ENCODE data around the gene MAGI2.
"Not testable (repeated sequence)": the region's sequence is repeated elsewhere in the genome, so short reads cannot be mapped to it uniquely, and the experiment has no call there.

The MAGI2 gene

DNA sequence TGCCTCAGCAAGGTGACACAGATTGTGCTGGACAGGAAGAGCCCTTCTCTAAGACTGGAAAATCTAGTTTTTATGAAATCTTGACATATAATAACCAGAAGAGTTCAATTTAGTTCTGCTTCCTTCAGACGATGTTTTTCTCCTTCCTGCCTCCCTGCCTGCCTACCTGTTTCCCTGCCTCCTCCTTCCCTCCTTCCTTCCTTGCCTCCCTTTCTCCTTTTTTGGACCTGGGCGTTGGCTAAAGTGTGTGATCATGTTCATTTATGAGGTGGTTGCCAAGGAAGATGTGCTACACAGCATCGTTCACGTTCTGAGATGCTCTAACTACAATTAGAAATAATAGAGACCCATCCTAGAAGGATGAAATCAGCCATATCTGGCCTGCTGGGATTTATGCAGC, 1430.3 kb downstream of the MAGI2 start:
- H3K4me3 ChIP-seq (ENCODE audit: low read depth, low read length), result no peak overlapping the region

DNA sequence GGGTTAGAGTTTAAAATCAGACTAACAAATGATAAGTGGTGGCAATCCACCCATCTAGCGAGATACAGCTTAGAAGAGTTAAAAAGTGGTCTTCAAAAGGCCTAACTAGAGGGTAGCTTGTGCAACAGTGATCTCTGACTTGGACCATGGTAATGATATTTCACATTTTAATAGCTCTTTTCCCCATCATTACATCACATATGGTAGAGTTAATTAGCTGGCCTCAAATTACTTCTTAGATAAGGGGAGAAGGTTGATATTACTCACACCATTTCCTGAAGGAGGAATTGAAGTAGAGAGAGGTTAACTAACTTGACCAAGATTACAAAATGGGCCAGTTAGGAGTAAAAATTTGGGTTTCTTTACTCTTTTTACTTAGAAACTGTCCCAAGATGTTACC, 1431.3 kb downstream of the MAGI2 start:
- H3K4me3 ChIP-seq (ENCODE audit: low read depth, low read length), result no peak overlapping the region

DNA sequence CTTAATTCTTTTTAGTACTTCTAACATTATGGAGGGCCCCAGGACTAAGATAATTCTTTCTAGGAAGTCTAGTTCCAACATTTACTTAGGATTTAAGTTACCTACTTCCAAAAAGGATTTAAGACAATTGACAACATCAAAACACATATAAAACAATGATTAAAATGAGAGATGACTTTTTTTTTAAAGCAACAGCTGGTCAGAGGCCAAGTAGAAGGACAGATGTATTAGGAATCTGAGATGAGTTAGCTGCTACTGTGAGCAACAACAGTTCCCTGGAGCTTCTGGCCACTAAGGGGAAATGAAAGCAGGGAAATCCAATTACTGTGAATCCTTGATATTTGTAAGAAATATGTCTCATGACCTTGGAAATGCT, 1432.6 kb downstream of the MAGI2 start:
- H3K4me3 ChIP-seq (ENCODE audit: low read depth, low read length), result no peak overlapping the region

DNA sequence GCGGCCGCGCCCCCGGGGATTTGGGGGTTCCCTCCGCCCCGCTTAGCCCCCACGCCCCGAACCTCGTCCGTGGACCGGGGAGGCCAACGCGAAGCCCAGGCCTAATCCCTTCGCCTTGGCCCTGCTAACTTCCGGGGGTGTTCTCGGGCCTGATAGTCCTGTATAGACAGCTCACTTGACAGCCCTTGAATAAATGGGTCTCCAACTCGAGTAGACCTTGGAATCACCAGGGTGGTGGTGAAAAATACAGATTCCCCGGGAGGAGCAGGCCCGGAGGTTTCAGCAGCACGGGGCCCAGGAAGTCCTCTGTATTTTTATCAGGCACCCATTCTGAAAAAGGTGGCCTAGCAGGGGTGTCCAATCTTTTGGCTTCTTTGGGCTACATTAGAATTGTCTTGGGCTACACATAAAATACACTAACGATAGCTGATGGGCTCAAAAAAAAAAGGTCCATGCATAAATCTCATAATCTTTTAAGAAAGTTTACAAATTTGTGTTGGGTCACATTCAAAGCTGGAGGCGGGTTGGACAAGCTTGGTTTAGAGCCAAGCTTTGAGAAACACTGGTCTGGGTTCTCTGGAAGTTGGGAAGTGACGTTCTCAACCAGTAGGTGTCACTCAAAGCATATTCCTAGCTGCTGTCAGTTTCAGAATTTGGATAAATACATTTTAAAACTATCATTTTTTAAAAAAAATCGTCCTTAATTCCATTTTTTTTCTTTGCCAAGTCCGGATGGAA, 1433.2 kb downstream of the MAGI2 start:
- peak overlapping the region; percentile 13 for H3K4me3 ChIP-seq (ENCODE audit: low read depth, low read length)

DNA sequence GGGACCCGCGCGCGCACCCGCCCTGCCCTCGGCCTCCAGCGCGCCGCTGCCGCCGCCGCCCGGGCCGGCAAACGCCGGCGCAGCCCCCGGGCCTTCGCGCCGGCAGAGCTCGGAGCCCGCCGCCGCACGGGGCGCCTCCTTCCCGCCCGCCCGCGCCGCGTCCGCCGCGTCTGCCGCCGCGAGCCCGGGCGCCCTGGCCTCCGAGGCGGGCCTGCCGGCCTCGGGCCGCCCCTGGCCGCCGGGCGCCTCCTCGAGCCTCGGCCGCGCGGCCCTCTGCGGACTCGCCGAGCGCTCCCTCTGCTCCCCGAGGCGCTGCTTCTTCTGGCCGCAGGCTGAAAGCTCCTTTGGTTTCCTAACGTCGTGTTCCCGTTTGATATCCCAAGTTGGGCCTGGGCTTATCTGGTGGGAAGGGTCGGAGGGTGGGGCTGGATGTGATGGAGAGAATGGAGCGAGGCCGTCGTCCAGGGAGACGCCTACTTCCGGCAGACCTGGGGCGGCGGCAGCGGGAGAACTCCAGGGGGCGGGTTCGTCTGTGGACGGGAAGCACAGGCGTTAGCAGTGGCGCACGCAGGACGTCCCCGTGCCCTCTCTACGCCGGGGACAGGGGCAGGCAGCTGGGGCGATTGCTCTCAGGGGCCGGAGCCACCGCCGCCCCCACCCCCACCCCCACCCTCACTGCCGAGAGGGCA, 1433.9 kb downstream of the MAGI2 start:
- H3K4me3 ChIP-seq (ENCODE audit: low read depth, low read length), result peak overlapping the region; percentile 40

DNA sequence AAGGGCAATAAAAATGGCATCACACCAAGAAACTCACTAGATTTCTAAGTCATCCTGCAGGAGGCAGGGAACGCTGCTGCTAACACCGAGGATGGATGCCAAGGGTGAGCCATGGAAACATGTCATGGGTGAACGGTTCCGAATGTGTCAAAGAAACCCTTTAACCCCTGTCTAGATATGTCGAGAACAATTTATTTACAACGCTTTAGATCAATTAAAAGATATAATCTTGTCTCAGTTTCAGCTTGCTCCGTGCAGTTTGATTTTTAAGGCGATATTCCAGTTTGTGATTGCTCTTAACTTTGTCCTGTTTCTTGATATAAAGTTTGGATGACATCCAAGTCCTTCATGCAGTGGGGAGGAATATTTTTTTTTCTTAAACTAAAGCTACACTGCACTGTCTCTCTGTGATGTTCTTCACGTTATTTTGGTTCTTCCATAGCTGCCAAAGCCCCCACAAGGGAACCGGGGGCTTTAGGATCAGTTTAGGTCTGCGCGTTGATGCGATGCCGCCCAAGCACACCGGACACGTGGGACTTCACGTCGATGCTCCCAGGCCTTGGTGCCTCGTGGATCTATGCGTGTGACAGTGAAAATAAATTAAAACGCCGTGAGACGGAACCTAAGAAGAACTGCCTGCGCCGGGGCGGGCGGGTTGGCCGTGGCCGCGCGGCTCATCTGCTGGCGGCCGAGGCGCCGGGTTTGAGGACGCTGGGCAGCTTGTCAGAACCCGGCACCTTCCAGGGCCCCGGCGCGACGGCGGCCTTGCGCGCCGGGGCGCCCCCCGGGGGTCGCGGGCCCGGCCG, 1434.6 kb downstream of the MAGI2 start:
- H3K4me3 ChIP-seq (ENCODE audit: low read depth, low read length), result peak overlapping the region; percentile 41

DNA sequence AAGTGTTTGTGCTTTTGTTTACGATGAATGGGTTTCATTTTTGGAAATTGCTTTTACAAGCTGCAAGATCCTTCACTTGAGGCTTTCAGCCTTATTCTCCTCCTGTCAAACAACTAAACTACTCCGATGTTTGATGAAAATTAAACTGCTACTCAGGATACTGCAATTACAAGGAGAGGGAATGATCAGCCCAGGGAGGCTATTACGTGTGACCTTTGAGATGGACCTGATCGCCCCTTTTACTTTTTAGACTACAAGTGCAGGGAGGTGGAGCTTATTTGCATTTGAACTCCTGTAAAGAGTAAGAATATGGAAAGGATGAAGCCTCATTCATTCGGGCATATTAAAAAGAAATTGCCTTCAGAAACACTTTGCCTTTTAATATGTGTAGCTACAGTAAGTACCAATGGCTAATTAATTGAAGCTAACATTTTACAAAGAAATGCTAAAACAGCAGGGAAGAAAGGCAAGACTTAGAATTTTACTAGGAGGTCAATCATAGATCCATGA, 1435.8 kb downstream of the MAGI2 start:
- H3K4me3 ChIP-seq (ENCODE audit: low read depth, low read length), result no peak overlapping the region

DNA sequence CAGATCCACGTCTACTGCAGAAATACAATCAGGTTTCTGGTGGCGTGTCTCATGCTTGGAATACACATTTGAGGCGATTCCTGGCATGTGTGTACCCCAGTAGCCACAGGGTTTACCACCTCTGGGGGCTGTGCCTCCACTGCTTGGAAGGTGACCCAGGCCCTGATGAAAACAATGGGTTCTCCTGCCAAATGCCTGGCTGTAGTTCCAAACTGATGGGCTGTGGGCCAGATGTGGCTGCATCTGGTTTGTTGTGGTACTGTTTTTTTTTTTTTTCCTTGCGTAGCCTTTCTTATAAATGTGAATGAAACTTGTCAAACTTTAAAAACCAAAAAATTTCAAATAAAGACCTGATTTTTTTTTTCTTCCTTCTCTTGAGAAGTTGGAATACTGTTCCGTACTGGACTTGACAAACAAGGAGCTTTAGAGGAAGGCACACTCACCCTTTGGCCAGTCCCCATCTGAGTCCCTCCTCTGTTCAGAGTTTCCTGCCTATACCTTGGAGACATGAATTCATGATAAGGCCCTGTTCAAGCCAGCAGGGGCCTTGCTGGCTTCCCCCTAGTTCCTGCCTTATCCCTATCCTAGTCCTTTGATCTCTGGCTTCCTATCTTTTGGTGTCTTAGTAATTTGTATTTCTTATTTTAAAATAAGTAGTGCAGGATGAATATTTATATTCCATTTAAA, 1437.8 kb downstream of the MAGI2 start:
- H3K4me3 ChIP-seq (ENCODE audit: low read depth, low read length), result no peak overlapping the region

DNA sequence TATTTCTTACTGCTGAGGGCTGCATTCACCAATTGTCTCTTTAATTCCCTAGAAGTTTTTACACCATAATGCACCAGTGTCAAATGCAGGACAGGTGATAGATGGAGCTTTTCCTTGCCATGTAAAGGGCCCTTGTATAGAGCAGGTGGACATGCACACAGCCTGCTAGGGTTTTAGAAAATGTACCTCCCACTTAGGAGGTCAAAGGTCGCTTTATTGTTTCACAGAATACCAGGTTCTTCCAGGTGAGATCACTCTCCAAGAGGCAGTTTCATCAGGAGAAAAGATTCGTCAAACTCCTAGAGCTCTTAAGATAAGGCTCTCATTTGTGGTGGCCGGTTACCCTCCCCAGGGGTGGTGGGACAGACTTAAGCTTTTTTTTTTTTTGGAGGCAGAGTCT, 1439.1 kb downstream of the MAGI2 start:
- H3K4me3 ChIP-seq (ENCODE audit: low read depth, low read length), result no peak overlapping the region

DNA sequence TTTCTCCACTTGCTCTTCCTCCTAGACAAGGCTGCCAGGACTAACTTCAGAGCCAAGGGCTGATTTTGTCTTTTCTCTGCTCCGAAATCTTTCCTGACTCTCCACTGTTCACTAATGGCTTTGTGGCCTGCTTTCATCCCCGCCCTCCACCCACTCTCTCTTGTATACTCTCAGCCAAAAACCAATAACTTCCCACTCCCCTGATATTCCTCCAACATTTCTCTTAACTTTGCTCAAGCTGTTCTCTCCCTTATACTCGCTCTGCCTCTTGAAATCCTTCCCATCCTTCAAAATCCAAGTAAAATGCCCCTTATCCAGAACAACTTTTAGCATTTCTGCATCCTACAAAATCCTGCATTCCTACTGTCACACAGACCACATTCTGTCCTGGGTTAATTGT, 1440.1 kb downstream of the MAGI2 start:
- H3K4me3 ChIP-seq (ENCODE audit: low read depth, low read length), result no peak overlapping the region

DNA sequence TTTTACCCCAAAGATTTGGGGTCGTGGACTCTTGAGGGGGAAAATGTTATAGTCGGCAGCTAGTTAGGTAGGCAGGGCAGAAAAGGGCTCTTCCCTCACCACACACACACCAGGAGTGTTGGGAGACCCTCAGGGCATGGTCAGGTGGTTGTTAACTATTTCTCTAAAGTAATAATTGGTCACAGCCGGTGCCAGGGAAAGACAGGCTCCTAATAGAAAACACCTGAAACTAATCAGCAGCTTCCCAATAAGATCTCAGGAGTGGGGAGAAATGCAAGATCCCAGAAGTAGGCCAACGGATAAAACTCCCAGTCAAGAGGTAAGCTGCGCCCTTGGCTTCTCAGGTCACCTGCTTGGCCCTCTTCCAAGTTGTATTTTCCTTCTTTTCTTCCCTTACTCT, 1441.8 kb downstream of the MAGI2 start:
- no peak overlapping the region for H3K4me3 ChIP-seq (ENCODE audit: low read depth, low read length)

DNA sequence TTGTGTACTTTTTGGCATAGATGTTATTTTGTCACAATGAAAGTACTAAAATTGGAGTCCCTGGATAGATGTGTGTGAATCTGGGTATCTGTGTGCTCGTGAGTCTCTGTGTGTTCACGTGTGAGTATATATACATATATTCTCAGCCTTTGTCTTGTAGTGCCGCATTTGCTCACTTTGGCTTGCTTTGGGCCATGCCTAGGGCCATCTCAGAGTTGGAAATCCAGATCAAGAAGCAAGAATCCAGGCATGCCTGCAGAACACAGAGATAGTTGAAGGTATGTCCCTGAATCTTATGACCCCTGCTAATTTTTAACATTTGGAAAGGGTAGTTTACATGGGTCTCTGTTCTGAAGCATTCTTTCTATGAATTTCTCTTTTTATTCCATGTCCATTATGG, 1446.2 kb downstream of the MAGI2 start:
- H3K4me3 ChIP-seq (ENCODE audit: low read depth, low read length), result no peak overlapping the region

DNA sequence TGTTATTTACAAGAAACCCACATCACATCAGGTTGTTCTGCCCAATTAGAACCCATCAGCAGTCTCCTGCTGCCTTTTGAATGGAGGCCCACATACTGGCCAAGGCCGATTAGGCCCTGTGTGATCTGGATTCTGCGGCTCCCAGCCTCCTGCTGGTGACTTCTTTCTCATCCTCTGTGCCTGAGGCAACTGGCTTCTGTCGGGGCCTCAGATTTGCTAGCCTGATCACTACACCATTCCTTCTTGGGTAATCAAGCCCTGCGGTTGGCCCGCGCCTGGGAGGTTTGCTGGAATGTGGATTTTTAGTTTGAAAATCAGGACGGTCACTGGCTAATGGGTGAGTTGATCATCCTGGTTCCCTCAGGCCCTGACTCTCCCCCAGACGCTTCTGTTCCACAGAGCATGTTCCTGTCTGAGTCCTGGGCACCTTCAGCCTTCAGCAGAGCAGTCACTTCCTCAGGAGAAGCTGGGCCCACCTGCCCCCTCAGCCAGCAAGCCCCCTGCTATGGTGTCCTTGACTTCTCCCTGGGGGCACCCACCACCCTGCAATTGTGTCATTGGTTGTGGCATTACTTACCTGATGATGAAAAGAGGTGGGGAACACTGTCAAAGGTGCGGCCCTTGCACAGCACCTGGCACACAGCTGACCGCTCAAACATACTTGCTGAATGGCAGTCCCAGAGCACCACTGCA, 1447.3 kb downstream of the MAGI2 start:
- H3K4me3 ChIP-seq (ENCODE audit: low read depth, low read length), result no peak overlapping the region

DNA sequence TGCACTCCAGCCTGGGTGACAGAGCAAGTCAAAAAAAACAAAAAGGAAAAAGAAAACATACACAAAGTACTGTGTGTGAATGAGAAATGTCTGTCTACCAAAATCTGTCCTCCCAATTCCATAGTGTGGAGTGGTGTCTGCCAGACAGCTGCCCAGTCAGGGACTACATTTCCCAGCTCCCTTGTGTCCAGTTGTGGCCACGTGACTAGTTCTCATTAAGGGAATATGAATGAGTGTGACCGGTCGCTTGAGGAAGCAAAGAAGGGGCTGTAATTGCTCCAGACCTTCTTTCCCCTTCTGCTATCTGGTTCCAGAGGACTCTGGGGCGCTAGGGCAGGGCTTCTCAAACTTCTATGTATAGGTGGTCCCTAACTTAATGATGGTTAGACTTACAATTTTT, 1450.8 kb downstream of the MAGI2 start:
- H3K4me3 ChIP-seq (ENCODE audit: low read depth, low read length), result no peak overlapping the region

DNA sequence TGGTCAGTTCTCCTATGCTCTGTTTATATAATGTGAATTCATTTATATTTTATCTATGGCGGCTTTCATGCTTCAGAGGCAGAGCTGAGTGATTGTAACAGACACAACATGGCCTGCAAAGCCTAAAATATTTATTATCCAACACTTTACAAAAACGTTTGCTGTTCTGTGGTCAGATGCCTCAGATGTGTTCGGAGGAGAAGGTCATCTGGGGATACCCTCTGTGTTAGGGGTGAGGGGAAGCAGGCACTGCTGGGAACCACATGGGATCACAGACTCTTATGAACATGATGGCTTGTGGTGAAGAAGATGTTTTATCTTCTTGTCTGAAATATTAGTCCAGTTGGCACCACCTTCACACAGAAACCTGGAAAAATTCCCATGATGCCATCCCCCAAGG, 1451.4 kb downstream of the MAGI2 start:
- H3K4me3 ChIP-seq (ENCODE audit: low read depth, low read length), result no peak overlapping the region

DNA sequence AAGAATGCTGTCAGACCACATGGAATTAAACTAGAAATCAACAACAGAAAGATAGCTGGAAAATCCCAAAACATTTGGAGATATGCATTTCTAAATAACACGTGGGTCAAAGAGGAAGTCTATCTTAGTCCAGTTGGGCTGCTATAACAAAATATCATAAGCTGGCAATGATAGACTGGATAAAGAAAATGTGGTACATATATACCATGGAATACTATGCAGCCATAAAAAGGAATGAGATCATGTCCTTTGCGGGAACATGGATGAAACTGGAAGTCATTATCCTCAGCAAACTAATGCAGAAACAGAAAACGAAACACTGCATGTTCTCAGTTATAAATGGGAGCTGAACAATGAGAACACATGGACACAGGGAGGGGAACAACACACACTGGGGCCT, 1454.3 kb downstream of the MAGI2 start:
- not testable (repeated sequence) for H3K4me3 ChIP-seq (ENCODE audit: low read depth, low read length)

DNA sequence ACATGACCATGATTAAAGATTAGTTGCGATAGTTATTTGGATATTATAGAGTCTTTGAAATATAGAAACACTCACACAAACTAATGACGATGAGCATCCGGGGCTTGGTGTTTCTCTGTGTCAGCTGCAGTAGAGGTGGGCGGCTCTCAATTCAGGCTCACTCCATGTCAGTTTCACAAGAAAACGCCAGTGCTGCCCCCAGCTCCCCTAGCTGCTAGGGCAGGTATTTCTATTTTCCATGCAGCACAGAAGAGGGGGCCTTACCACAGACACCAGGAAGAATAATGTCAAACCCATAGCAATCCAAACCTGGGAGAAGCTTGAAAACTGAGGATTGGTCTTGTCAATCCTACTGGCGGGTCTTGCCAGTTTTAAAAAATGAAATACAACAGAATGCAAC, 1457.8 kb downstream of the MAGI2 start:
- H3K4me3 ChIP-seq (ENCODE audit: low read depth, low read length), result no peak overlapping the region

DNA sequence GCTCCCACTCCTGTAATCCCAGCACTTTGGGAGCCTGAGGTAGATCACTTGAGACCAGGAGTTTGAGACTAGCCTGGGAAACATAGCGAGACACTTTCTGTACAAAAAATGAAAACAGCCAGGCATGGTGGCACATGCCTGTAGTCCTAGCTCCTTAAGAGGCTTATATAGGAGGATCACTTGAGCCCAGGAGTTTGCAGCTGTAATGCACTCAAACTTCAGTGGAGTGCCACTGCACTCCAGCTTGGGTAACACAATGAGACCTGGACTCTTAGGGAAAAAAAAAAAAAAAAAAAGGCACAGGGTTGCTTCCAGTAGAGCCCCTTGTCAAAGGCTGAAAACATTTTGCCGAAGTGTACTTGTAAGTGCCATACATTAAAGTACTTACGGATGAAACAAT, 1459.6 kb downstream of the MAGI2 start:
- no peak overlapping the region for H3K4me3 ChIP-seq (ENCODE audit: low read depth, low read length)

DNA sequence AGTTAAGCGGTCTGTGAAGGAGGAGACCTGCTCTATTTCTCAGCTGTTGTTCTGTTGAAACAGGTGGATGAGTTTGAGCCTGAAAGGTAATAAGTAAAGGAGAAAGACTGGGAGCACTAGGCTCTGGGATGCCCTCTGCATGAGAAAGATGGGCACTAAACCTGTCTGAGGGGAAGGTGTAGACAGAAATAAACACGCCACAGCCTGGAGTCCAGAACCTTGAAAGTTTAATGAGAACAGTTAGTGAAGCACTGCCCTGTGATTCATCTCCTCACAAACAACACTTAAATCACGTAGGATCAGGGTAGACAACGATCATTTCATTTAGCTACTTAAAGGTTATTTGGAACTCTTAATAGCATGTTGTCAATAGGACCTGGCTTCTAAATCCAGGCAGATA, 1461.8 kb downstream of the MAGI2 start:
- H3K4me3 ChIP-seq (ENCODE audit: low read depth, low read length), result no peak overlapping the region

DNA sequence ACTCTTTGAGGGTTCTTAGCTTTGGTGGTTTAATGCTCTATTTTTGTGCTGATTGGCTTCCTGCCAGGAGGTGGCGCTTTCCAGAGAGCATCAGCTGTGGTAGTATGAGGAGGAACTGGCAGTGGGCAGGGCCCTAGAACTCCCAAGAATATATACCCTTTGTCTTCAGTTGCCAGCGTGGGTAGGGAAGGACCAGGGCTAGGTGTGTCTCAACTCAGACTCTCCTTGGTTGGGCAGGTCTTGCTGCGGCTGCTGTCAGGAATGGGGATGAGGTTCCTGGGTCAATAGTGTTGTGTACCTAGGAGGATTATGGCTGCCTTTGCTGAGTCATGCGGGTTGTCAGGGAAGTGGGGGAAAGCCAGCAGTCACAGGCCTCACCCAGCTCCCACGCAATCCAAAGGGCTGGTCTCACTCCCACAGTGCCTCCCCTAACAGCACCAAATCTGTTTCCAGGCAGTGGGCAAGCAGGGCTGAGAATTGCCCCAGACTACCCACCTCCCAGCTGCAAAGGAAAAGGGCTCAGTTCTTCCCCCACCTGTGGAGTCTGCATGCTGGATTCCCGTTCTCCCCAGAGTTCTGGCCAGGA, 1463.4 kb downstream of the MAGI2 start:
- no peak overlapping the region for H3K4me3 ChIP-seq (ENCODE audit: low read depth, low read length)
